Activated T-cell treated with anti-CD3 and anti-CD28 coated beads for 48 hours (primary cell): ENCODE data around the gene MCMBP.
"Not testable (repeated sequence)": the region's sequence is repeated elsewhere in the genome, so short reads cannot be mapped to it uniquely, and the experiment has no call there.

Source experiments
- DNase-seq: peaks from one replicate; pipeline ENCODE4 v3.0.0-alpha.2; 2020; ENCODE audit warnings: low read depth

MCMBP gene, protein sequence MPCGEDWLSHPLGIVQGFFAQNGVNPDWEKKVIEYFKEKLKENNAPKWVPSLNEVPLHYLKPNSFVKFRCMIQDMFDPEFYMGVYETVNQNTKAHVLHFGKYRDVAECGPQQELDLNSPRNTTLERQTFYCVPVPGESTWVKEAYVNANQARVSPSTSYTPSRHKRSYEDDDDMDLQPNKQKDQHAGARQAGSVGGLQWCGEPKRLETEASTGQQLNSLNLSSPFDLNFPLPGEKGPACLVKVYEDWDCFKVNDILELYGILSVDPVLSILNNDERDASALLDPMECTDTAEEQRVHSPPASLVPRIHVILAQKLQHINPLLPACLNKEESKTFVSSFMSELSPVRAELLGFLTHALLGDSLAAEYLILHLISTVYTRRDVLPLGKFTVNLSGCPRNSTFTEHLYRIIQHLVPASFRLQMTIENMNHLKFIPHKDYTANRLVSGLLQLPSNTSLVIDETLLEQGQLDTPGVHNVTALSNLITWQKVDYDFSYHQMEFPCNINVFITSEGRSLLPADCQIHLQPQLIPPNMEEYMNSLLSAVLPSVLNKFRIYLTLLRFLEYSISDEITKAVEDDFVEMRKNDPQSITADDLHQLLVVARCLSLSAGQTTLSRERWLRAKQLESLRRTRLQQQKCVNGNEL

DNA sequence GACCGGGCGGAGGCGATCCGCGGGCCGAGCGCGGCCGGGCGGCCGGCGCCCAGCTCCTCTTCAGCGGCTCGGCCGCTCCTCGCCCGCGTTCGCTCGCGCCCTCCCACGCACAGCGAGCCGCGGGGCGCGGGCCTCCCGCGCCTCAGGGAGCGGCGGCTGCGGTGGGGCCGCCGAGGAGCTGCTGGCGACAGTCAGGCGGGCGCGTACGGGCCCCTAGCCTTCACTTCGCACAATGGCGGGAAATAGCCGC is at the start of gene MCMBP:
Gene MCMBP (minus strand): TSS at position 234 of the 250 bp plus-strand sequence. CDS start 259 bp downstream, outside the sequence.
- no peak for DNase-seq

DNA sequence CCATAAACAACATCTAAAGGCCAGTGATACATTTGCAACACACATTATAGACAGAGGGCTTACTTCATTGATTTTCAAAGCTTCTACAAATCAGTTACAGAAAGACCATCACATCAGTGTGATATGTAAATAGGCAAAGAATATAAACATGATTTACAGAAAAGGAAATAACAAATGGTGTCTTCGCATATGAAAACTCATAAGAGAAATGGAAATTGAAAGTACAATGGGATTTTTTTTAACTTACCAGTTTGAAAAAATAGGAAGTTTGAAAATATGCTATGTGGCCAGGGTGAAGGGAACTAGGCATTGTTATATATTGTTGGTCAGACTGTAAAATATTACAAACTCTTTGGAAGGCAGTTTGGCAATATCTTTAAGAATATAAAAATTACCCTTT is 47.2 kb upstream of the MCMBP start:
- no peak for DNase-seq

DNA sequence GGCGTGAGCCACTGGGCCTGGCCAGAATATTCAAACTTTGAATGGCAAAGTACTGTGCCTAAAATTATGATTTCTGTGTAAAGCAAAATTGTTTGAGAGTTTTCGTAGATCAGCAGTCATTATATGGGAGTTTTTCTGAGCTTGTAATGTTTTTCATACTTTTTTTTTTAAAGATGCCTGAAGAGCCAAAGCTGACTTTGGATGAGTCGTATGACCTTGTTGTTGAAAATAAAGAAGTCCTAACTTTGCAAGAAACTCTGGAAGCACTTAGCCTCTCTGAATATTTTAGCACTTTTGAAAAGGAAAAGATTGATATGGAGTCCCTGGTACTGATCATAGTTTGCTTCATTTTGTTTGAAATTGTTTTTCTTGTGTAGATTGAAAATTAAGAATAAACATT is 46.6 kb upstream of the MCMBP start:
- no peak for DNase-seq

DNA sequence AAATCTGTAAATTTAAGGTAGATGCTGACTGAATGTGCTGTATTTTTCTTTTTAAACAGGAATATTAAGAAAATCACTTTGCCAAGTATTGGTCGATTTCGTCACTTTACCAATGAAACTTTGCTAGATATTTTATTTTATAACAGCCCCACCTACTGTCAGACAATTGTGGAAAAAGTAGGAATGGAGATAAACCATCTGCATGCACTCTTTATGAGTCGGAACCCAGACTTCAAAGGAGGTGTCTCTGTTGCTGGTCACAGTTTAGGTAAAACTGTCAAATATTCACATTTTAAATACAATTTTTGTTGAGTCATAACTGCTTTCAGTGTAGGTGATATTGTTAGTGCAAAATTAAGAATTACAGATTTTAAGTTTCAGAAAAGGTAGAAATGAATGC is 45.1 kb upstream of the MCMBP start:
- DNase-seq, result no peak

DNA sequence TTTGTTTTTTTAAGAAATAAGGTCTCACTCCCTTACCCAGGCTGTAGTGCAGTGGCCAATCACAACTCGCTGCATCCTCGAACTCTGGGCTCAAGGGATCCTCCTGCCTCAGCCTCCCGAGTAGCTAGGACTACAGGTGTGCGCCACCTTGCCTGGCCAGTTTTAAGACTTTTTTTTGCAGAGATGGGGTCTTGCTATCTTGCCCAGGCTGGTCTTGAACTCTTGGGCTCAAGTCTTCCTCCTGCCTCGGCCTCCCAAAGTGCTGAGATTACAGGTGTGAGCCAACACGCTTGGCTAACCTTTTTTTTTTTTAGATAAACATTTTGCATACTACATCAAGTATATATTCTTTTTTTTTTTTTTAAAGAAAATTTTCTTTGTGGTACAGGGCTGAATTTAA is 38.0 kb upstream of the MCMBP start:
- DNase-seq, result no peak

DNA sequence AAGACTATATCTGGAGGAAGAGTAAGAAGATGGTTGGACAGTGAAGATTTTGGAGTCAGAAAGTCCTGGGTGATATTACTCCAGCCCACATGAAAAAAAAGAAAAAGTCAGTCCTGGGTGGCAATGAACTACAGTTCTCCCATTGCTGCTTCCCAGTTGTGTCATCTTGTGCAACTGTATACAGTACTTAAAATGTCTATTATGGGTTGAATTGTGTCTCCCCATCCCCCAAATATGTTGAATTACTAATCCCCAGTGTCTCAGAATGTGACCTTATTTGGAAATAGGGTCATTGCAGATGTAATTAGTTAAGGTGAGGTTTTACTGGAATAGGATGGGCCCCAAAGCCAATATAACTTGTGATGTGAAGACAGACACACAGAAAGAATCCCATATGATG is 35.5 kb upstream of the MCMBP start:
- no peak for DNase-seq

DNA sequence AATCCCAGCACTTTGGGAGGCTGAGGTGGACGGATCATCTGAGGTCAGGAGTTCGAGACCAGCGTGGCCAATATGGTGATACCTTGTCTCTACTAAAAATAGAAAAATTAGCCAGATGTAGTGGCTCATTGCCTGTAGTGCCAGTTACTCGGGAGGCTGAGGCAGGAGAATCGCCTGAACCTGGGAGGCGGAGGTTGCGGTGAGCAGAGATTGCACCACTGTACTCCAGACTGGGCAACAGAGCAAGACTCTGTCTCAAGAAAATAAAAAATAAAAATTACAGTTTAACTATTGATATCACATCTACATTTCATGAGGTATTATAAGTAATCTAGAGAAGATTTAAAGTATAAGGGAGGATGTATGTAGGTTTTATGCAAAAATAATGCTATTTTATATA is 35.1 kb upstream of the MCMBP start:
- not testable (repeated sequence) for DNase-seq

DNA sequence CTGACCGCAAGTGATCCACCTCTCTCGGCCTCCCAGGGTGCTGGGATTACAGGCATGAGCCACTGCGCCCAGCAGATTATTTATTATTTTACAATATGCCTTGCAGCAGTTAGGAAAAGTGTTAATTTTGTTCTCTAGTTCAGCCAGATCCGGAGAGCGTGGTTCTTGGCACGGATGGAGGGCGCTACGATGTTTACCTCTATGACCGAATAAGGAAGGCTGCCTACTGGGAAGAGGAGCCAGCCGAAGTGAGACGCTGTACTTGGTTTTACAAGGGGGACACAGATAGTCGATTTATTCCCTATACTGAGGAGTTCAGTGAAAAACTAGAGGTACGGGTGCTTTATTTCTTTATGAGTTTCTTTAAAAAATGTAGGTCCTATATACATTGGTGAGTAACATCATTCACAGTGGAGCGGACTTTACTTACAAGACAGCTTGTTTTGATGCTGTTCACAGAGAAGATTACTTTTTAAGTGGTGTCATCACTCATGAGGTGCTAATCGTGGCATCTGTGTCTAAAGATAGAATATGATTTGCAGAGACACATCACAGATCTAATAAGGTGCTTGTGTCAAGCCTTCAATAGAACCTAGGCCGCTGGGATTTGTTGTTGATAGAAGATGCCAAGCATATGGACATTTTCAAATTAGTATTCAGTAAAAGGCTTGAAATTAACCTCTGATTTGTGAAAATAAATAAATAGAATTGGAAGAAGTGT is 31.5 kb upstream of the MCMBP start:
- no peak for DNase-seq

DNA sequence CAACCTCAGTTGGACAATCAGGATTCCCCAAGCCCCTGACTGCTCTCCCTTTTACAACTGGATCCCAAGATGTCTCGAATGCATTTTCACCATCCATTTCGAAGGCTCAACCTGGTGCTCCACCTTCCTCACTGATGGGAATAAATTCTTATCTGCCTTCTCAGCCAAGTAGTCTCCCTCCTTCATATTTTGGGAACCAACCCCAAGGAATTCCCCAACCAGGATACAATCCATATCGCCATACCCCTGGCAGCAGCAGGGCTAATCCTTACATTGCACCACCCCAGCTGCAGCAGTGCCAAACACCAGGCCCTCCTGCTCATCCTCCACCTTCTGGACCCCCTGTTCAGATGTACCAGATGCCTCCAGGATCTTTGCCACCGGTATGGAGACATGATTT is 25.9 kb upstream of the MCMBP start:
- DNase-seq, result no peak

DNA sequence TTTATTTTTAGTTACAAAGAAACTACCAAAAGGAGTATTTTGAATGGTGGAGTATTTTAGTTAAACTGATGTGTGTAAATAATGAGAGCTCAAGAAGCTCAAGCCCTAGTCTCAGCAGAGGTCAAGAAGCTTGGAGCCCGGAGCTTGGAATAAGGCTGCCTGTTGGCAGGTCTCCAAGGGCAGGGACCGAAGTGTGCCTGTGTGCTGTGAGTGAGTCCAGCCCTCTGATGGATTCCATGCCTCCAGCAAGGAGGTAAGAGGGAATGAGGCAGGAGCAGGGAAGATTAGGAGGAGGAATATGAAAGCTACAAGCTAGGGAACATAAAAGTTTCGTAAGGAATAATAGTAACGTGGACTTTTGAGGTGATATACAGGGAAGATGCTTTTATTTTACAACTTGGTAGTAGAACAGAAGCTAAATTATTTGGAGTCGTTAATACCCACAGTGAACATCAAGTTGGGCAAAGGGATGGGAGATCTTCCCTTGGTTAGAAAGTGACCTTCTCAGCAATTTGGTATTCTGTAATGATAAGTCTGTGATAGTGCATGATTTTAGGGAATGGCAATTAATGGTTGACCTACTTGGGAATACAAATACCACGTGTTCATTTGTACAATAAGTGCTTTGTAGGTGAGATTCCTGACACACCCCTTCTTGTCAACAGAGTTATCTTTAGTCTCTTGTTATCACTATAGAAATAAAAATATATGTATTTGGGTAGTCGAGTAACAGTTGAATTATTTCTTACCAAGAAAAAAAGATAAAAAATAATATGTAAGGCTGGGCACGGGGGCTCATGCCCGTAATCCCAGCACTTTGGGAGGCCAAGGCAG is 24.5 kb upstream of the MCMBP start:
- DNase-seq, result no peak

DNA sequence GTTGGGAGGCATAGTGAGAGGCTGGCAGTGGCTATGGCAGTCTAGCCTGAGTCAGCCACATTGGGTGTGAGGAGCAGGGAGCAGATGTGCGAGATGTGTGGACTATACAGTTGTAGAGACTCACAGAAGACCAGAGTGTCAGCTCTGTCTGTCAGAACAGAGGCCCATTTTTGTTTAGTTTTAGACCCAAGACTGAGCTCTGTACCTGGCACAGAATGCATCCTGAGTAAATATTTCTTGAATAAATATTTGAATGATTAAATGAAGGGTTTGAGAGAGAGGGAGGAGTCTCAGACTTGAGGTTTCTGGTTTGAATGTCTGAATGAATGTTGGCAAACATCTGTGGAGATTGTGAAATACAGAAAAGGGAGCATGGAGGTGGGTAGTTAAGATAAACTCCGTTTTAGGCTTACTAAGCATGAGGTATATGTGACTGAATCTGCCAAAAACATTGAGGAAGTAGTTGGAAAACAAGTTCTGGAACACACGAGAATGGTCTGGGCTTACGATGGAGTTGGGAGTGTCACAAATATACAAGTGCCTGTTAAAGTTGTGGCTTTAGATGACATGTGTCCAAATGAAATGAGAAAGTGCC is 23.5 kb upstream of the MCMBP start:
- no peak for DNase-seq

DNA sequence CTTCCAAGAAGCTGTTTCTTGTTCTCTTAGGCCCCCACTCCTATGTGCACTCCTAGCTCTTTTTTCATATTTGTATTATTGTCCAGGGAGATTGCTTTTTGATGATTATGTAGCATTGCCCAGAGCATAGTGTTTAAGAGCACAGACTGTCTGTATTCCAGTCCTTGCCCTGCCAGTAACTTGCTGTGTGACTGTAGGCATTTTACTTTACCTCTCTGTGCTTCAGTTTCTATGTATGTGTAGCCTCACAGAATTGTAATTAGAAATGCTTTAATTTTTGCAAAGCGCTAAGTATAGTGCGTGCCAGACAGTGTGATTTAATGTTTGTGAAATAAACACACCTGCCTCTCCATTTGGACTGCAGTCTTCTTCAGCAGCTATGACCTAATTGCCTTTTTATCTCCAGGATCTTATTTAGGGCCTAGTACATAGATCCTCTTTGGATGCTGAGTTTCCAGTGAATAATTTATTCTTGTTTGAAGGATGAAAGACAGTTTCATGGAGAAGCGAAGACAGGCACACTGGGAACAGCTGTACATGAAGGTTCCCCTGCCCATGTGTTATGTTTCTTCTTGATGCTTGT is 21.3 kb upstream of the MCMBP start:
- no peak for DNase-seq

DNA sequence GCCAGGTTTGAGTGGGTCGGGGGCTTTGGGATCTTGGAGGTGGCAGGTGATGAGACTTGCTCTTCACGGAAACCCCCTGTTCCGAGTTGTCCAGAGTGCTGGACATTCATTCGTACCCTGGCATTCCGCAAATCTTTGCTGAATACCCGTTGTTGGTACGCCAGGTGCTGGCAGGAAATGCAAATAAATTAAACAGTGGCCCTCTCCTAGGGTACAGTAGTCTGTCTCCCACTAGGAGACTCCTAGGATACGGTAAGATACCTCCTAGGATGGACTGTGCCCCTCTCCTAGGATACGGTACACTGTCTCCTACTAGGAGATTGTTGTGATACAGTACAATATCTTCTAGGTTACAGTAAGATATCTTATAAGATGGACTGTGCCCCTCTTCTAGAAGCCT is 20.4 kb upstream of the MCMBP start:
- DNase-seq, result no peak

DNA sequence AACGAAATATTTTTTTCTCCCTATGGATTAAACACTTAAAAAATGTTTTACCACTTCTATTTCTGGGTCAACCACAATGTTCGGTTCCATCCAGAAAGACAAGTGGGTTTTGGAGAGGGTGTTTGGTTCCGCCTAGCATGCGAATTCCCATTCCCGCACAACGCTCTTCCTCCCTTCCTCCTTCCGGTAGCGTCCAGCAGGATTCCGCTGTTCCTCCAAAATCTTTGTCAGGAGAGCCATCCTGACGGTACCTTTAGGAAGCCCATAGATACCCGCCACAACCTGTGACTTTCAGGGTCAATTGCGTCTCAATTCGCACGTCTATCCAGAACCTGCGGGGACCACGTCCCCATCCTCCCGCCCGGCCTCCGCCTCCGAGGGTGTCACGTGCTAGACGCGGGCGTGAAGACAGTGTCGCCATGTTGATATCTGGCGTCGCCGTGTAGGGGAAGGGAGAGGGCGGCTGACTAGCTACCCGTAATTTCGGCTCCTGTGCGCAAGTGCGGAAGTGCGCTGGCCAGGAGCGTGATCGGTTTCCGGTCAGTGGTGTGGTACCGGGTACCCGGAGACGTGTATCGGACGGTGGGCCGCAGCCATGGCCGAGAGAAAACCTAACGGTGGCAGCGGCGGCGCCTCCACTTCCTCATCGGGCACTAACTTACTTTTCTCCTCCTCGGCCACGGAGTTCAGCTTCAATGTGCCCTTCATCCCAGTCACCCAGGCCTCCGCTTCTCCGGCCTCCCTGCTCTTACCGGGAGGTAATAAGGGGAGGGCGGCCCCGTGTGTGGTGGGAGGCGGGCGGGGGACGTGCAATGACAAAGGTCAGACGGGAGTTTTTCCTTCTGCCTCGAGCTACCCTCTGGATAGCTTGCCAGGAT is 19.8 kb upstream of the MCMBP start, which contains the start of gene SEC23IP:
Gene SEC23IP (plus strand): TSS at position 543 of the 878 bp plus-strand sequence. CDS start 53 bp downstream, at position 596.
- DNase-seq, result peak; percentile 93

DNA sequence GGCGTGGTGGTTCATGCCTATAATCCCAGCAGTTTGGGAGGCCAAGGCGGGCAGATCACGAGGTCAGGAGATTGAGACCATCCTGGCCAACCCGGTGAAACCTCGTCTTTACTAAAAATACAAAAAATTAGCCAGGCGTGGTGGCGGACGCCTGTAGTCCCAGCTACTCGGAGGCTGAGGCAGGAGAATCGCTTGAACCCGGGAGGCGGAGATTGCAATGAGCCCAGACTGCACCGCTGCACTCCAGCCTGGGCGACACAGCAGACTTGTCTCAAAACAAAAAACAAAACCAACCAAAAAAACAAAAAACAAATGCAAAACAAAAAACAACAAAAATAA is 19.2 kb upstream of the MCMBP start:
- not testable (repeated sequence) for DNase-seq

DNA sequence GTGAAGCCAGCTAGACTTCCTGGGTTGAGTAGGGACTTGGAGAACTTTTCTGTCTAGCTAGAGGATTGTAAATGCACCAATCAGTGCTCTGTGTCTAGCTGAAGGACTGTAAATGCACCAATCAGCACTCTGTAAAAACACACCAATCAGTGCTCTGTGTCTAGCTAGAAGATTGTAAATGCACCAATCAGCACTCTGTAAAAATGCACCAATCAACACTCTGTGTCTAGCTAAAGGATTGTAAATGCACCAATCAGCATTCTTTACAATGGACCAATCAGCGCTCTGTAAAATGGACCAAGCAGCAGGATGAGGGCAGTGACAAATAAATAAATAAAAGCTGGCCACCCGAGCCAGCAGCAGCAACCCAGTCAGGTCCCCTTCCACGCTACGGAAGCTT is 17.7 kb upstream of the MCMBP start:
- not testable (repeated sequence) for DNase-seq

DNA sequence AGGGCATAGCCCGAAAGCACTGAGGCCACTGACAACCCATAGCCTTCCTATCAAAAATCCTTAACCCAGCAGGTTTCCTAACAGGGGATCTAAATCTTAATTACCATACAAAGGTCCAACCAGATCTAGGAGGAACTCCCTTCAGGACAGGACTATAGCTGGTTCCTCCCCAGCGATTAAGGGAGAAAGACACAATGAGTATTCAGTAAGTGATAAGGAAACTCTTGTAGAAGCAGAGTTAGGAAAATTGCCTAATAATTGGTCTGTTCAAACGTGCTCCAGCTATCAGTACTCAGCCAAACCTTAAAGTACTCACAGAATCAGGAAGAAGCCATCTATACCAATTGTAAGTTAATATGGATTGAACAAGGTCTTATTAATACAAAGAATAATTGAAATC is 16.6 kb upstream of the MCMBP start:
- DNase-seq, result not testable (repeated sequence)

DNA sequence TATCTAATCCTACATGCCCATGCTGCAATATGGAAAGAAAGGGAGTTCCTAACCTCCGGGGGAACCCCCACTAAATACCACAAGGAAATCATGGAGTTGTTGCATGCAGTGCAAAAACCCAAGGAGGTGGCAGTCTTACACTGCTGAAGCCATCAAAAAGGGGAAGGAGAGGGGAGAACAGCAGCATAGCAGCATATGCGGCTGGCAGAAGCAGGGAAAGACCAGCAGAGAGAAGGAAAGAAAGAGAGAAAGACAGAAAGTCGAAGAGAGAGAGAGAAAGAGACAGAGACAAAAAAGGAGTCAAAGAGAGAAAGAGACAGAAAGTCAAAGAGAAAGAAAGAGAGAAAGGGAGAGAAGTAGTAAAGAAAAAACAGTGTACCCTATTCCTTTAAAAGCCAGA is 16.1 kb upstream of the MCMBP start:
- not testable (repeated sequence) for DNase-seq

DNA sequence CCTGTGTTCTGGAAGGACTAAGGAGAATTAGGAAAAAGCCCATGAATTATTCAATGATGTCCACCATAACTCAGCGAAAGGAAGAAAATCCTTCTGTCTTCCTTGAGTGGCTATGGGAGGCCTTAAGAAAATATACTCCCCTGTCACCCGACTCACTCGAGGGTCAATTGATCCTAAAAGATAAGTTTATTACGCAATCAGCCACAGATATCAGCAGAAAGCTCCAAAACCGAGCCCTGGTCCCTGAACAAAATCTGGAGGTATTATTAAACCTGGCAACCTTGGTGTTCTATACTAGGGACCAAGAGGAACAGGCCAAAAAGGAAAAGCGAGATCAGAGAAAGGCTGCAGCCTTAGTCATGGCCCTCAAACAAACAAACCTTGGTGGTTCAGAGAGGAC is 13.4 kb upstream of the MCMBP start:
- not testable (repeated sequence) for DNase-seq

DNA sequence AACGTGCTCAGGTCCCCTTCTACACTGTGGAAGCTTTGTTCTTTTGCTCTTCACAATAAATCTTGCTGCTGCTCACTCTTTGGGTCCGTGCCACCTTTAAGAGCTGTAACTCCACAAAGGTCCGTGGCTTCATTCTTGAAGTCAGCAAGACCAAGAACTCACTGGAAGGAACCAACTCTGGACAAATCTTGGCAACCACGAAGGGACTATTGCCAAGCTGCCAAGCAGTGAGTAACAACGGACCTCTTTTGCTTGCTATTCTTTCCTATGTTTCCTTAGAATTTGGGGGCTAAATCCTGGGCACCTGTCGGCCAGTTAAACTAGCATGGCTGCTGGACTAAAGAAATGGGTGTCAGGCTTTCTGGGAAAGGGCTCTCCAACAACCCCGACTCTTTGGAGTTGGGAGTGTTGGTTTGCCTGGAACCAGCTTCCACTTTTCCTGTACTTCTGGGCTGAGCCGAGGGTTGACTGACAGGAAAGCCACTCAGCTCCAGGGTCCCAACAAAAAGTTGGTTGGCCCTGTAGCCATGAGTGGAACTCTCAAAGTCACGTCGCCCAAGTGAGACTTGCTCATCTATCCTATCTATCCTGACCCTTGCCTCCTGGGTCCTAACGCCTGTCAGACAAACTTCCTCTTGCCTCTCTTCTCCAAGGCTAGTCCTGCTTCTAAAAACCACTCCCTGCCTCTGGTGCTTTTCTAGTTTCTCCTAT is 11.4 kb upstream of the MCMBP start:
- DNase-seq, result not testable (repeated sequence)
